NCI-H1105 (cell line): ENCODE data around the gene SKI.
"Not testable (repeated sequence)": the region's sequence is repeated elsewhere in the genome, so short reads cannot be mapped to it uniquely, and the experiment has no call there.

Experiments
- DNase-seq: peaks from one replicate; lab custom pipeline; 2025; lab: John Stamatoyannopoulos, UW

The SKI gene

DNA sequence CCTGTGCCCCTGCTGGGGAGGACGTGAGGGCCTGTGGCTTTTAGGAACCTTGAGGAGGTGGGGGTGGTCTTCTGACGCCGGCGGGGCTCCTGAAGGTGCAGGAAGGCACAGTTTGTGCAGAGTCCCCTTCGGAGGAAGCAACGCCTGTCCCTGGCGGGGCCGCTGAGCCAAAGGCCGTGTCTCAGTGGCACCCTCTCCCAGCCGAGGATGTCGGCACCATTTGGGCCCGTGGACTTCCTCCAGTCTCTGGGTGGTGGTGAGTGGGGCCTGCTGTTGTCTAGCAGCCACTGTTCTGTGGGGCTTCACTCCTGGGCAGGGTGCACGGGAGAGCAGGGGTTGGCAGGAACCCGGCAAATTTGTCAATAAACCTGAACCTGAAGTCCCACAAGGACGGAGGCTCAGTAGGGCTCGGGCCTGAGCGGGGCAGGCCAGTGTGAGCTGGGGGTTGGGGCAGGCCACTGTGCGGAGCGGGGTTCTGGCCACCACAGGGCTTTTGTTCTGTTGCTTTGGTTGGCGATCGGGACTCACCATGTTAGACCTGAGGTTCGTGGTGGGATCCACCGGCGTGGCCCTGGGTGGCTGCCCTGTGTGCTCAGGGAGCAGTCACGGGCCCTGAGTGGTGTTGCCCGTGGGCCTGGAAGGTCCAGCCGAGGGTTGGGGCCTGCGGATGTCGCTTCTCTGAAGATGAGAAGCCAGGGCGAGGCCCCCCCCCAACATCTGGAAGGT lies 64.8 kb downstream of the SKI start:
- DNase-seq, result no peak

DNA sequence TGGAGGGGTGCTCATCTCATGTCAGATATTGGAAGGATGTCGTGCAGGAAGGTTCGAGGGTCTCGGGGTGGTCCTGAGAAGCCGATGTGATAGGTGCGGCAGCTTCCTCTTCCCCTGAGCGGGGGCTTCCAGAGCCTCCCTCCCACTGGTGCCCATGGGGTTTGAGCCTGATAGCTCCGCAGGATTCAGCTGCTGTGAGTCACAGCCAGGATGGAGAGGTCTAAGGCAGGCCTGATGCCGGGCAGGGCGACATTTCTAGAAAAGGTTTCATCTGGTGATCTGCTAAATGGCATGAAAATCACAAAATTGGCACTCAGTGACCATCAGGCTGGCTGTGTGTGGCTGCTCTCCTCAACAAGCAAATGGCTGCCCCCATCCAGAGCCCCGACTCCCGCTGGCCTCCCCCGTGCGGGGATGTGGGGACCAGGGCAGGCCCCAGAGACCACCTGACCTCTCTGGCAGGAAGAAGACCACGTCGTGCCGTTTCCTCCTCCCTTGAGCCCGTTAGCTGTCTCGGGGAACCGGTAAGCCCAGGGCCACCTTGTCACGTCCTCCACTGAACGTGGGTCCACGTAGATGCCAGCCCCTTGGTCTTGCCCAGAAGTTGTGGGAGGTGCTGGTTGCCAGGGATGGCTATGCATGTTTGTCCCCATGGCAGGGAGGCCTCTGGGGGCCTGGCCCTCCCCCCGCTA lies 66.1 kb downstream of the SKI start:
- no peak for DNase-seq

DNA sequence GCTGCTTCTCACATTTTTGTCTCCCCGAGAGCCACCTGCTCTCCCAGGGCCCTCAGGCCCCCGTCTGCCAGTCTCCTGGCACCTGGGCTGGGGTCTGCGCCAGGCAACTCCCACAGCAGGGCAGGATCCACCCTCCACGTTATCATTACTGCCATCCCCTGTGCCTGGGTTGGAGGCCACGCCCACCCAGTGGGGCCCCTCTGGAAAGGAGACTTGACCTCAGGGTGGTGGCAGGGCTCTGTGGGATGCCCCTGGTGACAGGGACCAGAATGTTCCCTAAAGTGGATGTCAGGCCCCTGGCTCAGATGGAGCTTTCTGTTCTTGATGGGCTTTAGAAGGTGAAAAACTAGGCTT lies 66.6 kb downstream of the SKI start:
- DNase-seq, result no peak

DNA sequence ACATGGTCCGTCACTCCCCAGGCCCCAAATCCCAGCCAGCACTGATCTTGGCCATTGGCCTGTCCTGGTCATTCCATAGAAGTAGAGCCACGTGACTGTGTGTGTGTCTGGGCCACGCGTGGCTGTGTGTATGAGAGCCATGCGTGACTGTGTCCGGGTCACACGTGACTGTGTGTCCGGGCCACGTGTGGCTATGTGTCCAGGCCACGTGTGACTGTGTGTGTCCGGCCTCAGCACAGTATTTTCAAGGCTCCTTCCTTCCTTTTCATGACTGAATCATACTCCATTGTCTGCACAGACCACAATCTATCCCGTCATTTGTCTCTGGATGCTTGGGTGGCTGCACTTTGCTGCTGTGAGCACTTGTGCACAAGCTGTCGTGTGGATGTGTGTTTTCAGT lies 67.4 kb downstream of the SKI start:
- DNase-seq, result no peak

DNA sequence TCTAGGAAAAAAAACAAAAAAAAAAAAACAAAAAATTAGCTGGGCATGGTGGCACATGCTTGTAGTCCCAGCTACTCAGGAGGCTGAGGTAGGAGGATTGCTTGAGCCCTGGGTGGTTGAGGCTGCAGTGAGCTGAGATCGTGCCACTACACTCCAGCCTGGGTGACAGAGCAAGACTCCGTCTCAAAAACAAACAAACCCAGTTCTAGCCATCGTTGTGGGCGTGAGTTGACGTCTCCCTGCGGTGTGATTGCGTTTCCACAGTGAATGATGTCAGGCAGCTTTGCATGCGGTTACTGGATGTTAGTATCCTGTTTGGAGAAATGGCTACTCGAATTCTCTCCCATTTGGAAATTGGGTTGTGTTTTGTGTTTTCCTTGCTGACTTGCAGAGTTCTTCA lies 68.1 kb downstream of the SKI start:
- DNase-seq, result not testable (repeated sequence)

DNA sequence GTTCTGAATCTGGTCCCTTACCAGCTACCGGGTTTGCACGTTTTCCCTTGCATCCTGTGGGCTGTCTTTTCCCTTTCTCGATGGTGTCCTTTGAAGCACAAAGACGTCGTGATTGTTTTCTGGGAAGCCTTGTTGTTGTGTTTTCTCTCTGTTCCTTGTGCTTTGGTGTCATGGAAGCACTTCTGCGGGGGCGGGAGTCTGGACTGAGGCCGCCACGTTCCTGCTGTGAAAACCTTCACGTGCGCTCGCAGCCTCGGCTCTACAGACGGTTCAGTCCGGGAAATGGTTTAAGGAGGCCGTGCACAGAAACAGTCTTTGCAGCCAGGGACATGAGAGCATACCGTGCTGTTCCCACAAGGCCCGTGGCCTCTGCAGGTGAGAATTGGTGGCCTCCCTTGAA lies 68.5 kb downstream of the SKI start:
- DNase-seq, result no peak

DNA sequence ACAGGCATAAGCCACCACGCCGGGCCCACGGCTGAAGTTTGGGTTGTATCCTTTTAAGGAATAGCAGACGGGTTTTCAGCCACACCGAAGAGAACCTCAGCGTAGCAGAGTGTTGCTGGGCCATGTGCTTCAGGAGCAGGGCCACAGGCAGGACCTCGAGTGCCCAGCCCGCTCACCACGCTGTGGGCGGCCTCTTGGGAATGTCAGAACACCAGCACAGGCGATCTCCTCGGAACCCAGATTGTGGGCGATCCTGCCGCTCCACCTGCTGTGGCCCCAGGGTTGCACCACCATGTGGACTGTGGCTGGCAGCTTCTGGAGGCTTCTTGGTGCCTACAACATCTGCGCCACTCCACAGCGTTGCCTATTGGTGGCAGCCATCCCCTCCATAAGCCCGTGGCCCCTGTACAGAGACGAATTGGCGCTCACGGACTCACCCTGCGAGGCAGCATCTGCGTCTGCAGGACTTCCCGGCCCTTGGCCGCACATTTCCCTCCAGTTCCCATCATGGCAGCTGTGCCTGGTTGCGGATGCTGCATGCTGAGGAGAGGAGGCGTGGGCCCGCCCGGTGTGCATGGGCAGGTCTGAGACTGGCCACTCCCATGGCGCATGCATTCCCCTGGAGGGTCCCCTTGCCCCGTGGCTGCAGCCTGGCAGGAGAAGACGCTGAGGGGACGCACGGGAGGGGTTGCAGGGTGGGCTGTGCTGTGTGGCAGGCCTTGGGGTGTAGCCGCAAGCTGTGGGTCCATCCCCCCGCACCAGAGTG lies 69.3 kb downstream of the SKI start:
- DNase-seq, result no peak

DNA sequence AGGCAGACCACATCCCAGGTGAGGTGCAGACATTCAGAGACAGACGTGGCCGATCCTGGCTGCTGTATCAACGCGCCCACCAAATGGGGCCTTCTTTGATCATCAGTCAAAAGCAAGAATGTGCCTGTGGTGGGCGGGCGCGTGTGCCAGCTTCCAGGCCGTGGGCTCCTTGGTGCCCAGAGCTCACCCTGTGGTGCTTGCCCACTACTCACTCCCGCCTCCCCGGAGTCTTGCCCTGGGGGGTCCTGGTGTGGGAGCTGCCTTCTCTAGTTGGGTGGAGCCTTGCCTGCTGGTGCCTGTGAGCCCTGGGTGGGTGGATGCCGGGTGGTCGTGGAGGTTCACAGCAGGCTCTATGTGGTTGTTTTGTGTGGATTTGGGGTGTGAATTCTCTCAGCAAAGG lies 70.6 kb downstream of the SKI start:
- DNase-seq, result no peak

DNA sequence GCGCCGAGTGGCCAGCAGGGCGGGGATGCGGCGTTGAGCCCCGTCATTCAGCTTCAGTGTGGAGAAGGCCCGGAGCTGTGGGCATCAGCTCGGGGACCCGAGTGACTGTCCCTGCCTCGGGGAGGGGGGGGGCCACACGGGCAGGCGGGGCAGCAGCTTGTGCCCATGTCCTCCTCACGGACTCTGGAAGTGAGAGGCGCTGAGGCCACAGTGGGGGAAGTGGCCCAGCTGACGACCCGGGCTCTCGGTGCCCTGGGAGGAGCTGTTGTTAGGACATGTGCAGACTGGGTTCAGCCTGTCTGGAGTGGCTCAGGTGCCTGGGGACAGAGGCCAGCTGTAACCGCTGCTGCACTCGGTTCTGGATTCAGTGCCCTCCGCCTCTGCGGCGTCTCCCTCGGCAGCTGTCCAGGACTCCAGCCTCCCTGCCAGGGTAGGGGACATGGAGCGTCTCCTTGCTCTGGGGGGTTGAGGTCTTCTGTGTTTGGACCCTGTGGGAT lies 71.1 kb downstream of the SKI start:
- DNase-seq, result no peak

DNA sequence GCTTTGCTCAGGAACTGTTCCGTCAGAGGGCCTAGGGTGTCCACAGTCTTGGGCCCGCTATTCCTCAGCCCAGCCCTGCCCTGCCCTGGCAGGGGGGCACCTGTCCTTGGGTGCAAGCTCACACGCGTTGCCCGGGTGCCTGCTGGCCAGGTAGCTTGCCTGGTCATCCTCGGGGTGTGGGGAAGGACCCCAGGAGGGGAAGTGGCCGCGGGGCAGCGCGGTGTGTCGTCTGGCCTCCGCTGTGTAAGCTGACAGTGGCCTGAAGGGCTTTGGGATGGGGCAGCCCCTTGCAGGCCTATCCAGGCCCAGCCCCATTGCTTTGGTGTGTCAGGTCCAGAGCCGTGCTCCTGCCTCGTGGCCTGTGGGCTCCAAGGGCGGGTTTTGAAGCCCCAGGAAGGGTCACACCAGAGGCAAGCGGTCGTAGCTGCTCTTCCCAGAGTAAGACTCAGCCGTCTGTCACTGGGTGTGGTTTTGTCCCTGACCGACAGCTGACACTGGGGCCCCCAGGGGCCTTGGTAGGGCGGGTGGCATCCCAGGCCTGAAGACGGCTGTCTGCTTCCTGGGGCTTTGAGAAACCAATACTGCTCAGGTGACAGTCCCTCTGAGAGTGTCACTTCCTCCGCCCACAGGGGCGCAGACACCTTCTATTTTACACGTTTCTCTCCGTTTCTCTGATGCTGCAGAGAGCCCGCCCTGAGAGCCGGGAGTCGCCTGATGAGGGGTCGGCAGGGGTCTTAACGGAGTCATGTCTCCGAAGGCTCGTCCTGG lies 72.1 kb downstream of the SKI start:
- DNase-seq, result no peak

DNA sequence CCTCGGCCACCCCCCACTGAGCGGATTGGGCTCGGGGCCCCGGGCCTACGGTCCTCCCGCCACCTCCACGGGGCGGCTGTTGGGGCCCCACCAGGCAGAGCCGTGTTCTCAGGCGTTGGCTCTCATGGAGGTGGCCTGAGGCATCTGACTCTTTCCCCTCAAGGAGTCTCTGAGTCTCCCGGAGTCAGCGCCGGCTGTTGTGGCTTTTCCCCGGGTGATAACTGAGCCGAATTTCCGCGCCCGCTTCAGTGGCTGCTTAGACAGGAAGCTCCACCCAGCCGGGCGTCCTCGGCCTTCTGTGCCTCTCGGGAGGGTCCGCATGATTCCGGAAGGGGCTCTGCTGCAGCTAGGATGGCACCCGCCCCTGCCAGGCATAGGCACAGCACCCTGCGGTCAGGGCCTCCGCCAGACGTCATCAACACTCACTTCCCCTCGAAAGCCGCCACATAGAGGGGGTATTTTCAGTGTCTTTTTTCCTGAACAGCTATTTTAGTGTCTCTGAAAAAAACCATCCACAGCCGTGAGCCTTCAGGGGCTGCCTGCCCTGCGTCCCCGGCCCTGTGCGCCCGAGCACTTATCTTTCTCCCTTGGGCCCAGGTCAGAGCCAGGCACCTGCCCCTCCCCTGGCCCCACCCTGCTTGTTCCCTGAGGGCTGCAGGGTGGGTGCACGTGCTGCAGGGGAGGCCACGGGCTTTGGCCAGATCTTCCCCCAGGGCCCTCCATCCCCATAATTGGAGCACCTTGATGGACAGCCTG lies 72.9 kb downstream of the SKI start:
- DNase-seq, result no peak

DNA sequence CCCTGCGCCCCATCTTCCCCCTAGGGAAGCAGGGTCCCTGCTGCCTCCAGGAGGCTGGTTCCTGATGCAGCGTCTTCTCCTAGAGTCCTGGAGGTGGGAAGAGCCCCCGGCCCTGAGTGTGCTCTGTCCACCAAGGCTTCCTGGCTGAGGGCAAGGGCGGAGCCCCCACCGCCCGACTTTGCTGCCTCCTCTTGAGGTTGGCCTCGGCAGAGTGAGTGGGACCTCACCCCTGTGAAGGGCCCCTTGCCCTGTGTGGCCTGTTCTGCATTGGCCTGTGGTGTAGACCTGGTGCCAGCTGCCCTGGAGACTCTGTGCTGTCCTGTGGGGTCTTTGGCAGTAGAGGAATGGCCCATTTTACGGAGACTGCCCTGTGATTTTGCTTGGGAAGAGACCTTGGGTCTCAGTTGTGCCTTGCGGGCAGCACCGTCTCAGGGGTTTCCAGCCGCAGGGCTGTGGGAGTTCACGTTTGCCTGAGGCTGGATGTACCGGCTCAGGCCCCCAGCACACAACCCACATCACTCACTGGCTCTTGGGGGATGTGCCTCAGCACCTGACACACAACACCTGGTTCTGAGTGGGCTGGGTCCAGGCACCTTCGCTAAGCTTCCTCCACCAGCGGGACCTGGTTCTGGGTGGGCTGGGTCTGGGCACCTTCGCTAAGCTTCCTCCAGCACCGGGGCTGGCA lies 73.6 kb downstream of the SKI start:
- DNase-seq, result no peak

DNA sequence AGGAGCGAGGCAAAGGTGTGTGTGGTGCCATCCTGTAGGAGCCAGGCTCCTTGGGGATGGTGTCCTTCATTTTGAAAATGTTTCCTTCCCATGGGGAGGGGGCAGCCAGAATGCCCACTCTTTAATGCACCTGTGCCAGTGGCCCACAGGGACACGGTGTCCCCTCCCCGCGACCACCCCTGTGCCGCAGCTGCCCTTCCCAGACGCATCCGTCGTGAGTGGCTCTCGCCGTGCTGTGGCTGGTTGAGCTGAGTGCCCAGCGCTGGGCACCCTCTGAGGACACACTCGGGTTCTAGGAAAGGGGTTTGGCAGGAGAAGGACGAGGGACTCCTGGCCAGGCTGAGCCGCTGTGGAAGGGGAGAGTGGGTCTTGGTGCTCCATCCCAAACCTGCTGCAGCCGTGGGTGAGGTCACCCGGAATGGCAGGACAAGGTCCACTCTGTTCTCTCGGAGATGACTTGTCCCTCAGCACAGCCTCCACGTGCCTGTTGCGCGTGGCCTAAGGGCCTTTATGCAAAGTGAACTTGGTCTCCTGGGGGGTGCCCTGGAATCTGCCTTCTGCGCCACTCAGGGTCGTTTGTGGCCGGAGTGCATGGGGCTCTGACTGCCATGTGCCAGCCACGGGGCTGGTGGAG lies 74.3 kb downstream of the SKI start:
- no peak for DNase-seq

DNA sequence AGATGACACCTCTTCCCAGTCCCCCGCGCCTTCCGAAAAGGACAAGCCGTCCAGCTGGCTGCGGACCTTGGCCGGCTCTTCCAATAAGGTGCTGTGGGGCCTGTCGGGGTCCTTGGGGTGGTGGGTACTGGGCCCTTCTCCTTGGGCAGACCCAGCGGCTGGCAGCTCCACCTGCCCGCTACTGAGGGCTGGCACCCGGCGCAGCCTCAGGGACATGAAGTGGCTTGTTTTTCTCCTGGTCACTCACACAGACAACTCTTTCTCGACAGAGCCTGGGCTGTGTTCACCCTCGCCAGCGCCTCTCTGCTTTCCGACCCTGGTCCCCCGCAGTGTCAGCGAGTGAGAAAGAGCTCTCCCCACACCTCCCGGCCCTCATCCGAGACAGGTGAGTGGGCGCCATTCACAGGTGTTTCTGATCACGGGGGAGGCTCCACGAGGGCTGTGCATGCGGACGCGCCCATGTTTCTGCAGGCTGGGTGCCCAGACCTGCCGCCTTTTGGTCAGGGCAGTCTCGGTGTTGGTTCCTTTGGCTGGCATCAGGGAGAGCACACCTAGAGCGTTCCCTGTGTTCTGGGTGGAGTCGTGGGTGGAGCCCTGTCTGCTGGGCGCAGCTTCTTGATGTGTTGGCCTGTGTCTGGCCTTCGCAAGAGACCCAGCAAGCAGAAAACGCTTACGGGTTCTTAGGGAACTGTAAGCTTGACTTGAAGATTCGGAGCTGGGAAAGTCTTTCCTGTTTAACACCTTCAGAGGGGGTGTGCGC lies 75.1 kb downstream of the SKI start:
- DNase-seq, result no peak

DNA sequence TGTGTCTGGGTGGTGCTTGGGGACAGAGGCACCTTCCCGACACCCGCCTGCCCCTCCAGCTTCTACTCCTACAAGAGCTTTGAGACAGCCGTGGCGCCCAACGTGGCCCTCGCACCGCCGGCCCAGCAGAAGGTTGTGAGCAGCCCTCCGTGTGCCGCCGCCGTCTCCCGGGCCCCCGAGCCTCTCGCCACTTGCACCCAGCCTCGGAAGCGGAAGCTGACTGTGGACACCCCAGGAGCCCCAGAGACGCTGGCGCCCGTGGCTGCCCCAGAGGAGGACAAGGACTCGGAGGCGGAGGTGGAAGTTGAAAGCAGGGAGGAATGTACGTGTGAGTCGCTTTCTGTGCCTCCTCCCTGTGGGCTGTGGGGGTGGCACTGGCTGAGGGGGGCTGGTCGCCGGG lies 75.7 kb downstream of the SKI start:
- no peak for DNase-seq

DNA sequence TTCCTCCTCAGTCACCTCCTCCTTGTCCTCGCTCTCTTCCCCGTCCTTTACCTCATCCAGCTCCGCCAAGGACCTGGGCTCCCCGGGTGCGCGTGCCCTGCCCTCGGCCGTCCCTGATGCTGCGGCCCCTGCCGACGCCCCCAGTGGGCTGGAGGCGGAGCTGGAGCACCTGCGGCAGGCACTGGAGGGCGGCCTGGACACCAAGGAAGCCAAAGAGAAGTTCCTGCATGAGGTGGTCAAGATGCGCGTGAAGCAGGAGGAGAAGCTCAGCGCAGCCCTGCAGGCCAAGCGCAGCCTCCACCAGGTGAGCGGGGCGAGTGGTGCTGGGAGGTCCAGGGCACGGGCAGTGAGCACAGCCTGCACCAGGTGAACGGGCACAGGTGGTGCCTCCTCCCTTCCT lies 76.2 kb downstream of the SKI start:
- no peak for DNase-seq

DNA sequence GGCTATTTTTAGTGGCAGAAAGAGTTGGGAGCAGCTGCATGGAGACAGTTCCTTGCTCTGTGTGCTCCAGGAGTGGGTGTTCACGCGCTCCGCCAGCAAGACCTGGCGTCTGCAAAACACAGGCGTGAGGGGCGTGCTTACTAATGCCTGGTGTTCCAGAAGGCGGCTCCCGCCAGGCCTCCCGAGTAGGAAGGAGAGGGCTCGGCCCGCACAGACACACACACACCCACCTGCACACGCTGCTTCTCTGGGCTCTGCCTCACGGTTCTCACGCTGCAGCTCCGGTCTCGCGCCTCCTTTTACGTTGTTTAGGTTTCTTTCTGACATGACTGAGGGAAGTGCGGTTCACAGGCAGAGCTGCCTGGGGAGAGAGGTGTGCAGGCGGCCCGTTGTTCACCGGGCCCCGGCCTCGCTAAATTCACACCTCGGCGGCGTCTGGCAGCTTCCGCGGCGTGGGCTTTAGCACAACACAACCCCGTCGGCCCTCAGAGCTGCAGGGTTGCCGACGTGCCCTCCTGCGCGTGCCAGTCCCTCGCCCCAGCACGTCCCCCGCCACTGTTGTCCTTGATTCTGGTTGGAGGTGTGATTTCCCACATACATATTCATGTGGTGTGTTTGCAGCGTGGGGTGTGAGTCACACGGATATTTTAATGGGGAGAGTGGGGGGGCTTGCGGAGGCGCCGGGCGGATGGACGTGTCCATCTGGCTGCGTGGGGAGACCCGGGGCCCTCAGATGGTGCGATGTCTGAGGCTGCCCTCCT lies 77.0 kb downstream of the SKI start:
- DNase-seq, result no peak

DNA sequence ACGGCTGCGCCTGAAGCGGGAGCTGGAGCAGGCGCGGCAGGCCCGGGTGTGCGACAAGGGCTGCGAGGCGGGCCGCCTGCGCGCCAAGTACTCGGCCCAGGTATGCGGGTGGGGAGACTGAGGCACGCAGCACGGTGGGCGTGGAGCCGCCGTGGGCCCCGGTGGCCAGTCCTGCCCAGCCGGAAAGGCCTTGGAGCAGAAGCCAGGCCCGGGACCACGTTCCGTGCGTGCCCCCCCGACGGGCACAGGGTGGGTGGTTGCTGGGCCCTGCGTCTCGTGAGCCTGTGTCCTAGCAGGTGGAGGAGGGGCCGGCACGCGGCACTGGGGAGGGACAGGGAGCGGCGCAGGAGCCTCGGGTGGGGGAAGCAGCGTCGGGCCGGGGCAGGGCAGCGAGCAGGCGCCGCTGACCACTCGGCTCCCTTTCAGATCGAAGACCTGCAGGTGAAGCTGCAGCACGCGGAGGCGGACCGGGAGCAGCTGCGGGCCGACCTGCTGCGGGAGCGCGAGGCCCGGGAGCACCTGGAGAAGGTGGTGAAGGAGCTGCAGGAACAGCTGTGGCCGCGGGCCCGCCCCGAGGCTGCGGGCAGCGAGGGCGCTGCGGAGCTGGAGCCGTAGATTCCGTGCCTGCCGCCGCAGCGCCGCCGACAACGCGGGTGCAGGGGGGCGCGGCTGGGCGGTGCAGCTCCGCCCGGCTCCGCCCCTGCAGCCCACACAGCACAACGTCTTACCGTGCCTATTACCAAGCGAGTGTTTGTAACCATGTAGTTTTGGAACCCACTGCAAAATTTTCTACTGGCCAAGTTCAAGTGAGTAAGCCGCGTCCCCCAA lies 78.2 kb downstream of the SKI start:
- DNase-seq, result no peak
